GM23338 (cell line): Measurements from ENCODE around the gene IFI44L. TPM values are rescaled to one million over a fixed set of nuclear protein-coding genes. Genes with fewer than 3 reads are reported as not detected.

ENCODE experiments used
- ATAC-seq: fragments of 200-7000 bp; cut with Tn5 transposase; 3 replicates; pipeline ENCODE4 v1.9.1; 2020
- DNase-seq: peaks from one replicate; pipeline ENCODE4 v3.0.0-alpha.2; 2015; ENCODE audit warnings: low spot score
- H2AFZ ChIP-seq: fragments of 200-600 bp; sonication (generic); 2 replicates; pipeline ENCODE4 v1.8.0; 2016; ENCODE audit warnings: antibody characterized with exemption, mild to moderate bottlenecking, moderate library complexity
- H3F3A ChIP-seq: fragments of 200-600 bp; sonication (generic); replicated peaks from 2 replicates; pipeline ENCODE4 v1.8.0; 2017; ENCODE audit warnings: antibody characterized with exemption, mixed run types, low read depth
- H3K27ac ChIP-seq: fragments of 200-600 bp; sonication (generic); 2 replicates; pipeline ENCODE4 v1.6.1; 2016; ENCODE audit warnings: low read depth
- H3K27me3 ChIP-seq: fragments of 200-600 bp; sonication (generic); 2 replicates; pipeline ENCODE4 v1.8.0; 2016; ENCODE audit warnings: mild to moderate bottlenecking, mixed run types, moderate library complexity; ENCODE audit not compliant: insufficient read depth
- H3K36me3 ChIP-seq: fragments of 200-600 bp; sonication (generic); 2 replicates; pipeline ENCODE4 v1.8.0; 2016; ENCODE audit warnings: mild to moderate bottlenecking; ENCODE audit not compliant: insufficient read depth
- H3K4me1 ChIP-seq: fragments of 200-600 bp; sonication (generic); 2 replicates; pipeline ENCODE4 v1.8.0; 2016; ENCODE audit warnings: mild to moderate bottlenecking, moderate library complexity; ENCODE audit not compliant: insufficient read depth
- H3K4me2 ChIP-seq: fragments of 200-600 bp; sonication (generic); 2 replicates; pipeline ENCODE4 v1.7.1; 2017; ENCODE audit warnings: mixed run types
- H3K4me3 ChIP-seq: fragments of 200-600 bp; sonication (generic); 2 replicates; pipeline ENCODE4 v1.6.1; 2016; ENCODE audit warnings: mixed run types
- H3K79me2 ChIP-seq: fragments of 200-600 bp; sonication (generic); replicated peaks from 2 replicates; pipeline ENCODE4 v1.8.0; 2017; ENCODE audit warnings: mild to moderate bottlenecking; ENCODE audit not compliant: insufficient read depth
- H3K9me2 ChIP-seq: fragments of 200-600 bp; sonication (generic); 2 replicates; pipeline ENCODE4 v1.8.0; 2017; ENCODE audit not compliant: insufficient read depth
- H4K20me1 ChIP-seq: fragments of 200-600 bp; sonication (generic); replicated peaks from 2 replicates; pipeline ENCODE4 v1.8.0; 2017; ENCODE audit warnings: mild to moderate bottlenecking; ENCODE audit not compliant: insufficient read depth
- H3K27ac Mint-ChIP-seq: 2 replicates; pipeline ENCODE4 v1.8.0; 2020; ENCODE audit warnings: inconsistent platforms, mild to moderate bottlenecking, moderate library complexity, mixed read lengths
- H3K27me3 Mint-ChIP-seq: 3 replicates; pipeline ENCODE4 v1.8.0; 2022; ENCODE audit warnings: low read depth, mild to moderate bottlenecking, moderate library complexity, mixed read lengths, inconsistent platforms; ENCODE audit not compliant: insufficient read depth, poor library complexity
- H3K36me3 Mint-ChIP-seq: 3 replicates; pipeline ENCODE4 v1.8.0; 2021; ENCODE audit warnings: low read depth, mild to moderate bottlenecking, inconsistent platforms, moderate library complexity, mixed read lengths
- H3K4me1 Mint-ChIP-seq: 3 replicates; pipeline ENCODE4 v1.8.0; 2020; ENCODE audit warnings: mild to moderate bottlenecking, inconsistent platforms, mixed read lengths
- H3K4me3 Mint-ChIP-seq: 3 replicates; pipeline ENCODE4 v1.8.0; 2021; ENCODE audit warnings: moderate library complexity, mild to moderate bottlenecking, inconsistent platforms, mixed read lengths
- H3K9me3 Mint-ChIP-seq: 3 replicates; pipeline ENCODE4 v1.8.0; 2020; ENCODE audit warnings: moderate library complexity, mild to moderate bottlenecking, inconsistent platforms, mixed read lengths
- CREB1 ChIP-seq: fragments of 250-450 bp; sonication (Bioruptor Pico); IDR thresholded peaks from 2 replicates; pipeline ENCODE4 v1.5.0; 2020; ENCODE audit warnings: low read depth, mild to moderate bottlenecking, moderate library complexity
- EZH2phosphoT487 ChIP-seq: fragments of 200-600 bp; sonication (generic); IDR thresholded peaks from one replicate; pipeline ENCODE4 v1.8.1; 2018; ENCODE audit warnings: antibody characterized with exemption; ENCODE audit not compliant: unreplicated experiment
- JUNB ChIP-seq: IDR thresholded peaks from one replicate; pipeline ENCODE4 v1.6.1; 2016; ENCODE audit warnings: antibody characterized with exemption; ENCODE audit not compliant: unreplicated experiment
- NANOG ChIP-seq: IDR thresholded peaks from 2 replicates; pipeline ENCODE4 v1.6.1; 2016; ENCODE audit warnings: antibody characterized with exemption, borderline replicate concordance
- POLR2AphosphoS5 ChIP-seq: IDR thresholded peaks from 2 replicates; pipeline ENCODE4 v1.6.1; 2016; ENCODE audit warnings: antibody characterized with exemption, low read depth
- STAT1 ChIP-seq: IDR thresholded peaks from one replicate; pipeline ENCODE4 v1.6.1; 2016; ENCODE audit warnings: antibody characterized with exemption; ENCODE audit not compliant: unreplicated experiment
- ZNF114 ChIP-seq: fragments of 250-450 bp; sonication (Bioruptor Pico); IDR thresholded peaks from 2 replicates; pipeline ENCODE4 v1.5.0; 2020; ENCODE audit warnings: mild to moderate bottlenecking, moderate library complexity
- ZNF331 ChIP-seq: fragments of 250-450 bp; sonication (Bioruptor Pico); IDR thresholded peaks from 2 replicates; pipeline ENCODE4 v1.5.0; 2020; ENCODE audit warnings: low read depth, mild to moderate bottlenecking, moderate library complexity
- ZNF462 ChIP-seq: fragments of 250-450 bp; sonication (Bioruptor Pico); IDR thresholded peaks from 2 replicates; pipeline ENCODE4 v1.5.0; 2020; ENCODE audit warnings: mild to moderate bottlenecking, moderate library complexity
- polyA plus RNA-seq: library from polyadenylated mRNA; unstranded; fragments of >200 nt; fragmentation: Nextera tagmentation; extraction: Ambion mirVana; gene quantifications from 2 replicates; pipeline ENCODE4 v1.2.1, GENCODE V29; 2016
- total RNA-seq: library from RNA; depleted of rRNA; stranded (reverse); fragments of >200 nt; shearing (Covaris generic); gene quantifications from 2 replicates; pipeline ENCODE4 v1.2.3, GENCODE V29; 2014
- TF ChIP-seq, protein P1 (sequence below), 2 experiments: fragments of 200-600 bp in 1 of 2; sonication (generic) in 1 of 2; conservative IDR thresholded peaks; 2 replicates each; pipeline versions ENCODE4 v1.5.1 to v1.6.1; 2016 to 2017; ENCODE audit warnings: antibody characterized with exemption in 2 of 2, low read depth in 2 of 2, mild to moderate bottlenecking in 2 of 2, moderate library complexity in 1 of 2
- TF ChIP-seq, protein P2 (sequence below): IDR thresholded peaks from one replicate; pipeline ENCODE4 v1.6.1; 2018; ENCODE audit warnings: antibody characterized with exemption; ENCODE audit not compliant: unreplicated experiment

IFI44L gene
- total and polyA plus RNA-seq, 2 experiments from 2014 or later = not detected

GRCh38 chr1:78617615-78618026 is 2.6 kb upstream of the IFI44L start:
- Histone ChIP-seq H3K36me3 (no peaks in the 10 kb centered on the region), H2AFZ (no peak overlapping the region), H3K4me3 (no peak overlapping the region), H3K4me2 (no peak overlapping the region), H3K9me2 (no peaks in the 10 kb centered on the region), H3K27me3 (no peaks in the 10 kb centered on the region), H3F3A (no peaks in the 10 kb centered on the region), H4K20me1 (no peaks in the 10 kb centered on the region), H3K4me1 (no peaks in the 10 kb centered on the region), H3K79me2 (no peaks in the 10 kb centered on the region), H3K27ac (no peak overlapping the region)
- no peaks in the 10 kb centered on the region for H3K9me3 Mint-ChIP-seq
- ATAC-seq (peak; percentile 92), DNase-seq (peak; percentile 95)
- H3K27ac Mint-ChIP-seq = no peak overlapping the region
- H3K27me3 Mint-ChIP-seq = peaks cover 2% of the 10 kb centered on the region
- TF ChIP-seq, protein P1, sequence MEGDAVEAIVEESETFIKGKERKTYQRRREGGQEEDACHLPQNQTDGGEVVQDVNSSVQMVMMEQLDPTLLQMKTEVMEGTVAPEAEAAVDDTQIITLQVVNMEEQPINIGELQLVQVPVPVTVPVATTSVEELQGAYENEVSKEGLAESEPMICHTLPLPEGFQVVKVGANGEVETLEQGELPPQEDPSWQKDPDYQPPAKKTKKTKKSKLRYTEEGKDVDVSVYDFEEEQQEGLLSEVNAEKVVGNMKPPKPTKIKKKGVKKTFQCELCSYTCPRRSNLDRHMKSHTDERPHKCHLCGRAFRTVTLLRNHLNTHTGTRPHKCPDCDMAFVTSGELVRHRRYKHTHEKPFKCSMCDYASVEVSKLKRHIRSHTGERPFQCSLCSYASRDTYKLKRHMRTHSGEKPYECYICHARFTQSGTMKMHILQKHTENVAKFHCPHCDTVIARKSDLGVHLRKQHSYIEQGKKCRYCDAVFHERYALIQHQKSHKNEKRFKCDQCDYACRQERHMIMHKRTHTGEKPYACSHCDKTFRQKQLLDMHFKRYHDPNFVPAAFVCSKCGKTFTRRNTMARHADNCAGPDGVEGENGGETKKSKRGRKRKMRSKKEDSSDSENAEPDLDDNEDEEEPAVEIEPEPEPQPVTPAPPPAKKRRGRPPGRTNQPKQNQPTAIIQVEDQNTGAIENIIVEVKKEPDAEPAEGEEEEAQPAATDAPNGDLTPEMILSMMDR (conservative IDR thresholded peaks at IDR 0.05; ENCODE audit: low read depth in 2 of 2) = peak; percentile 79 to 88
- TF ChIP-seq POLR2AphosphoS5 = no peak
- H3K36me3 Mint-ChIP-seq = no peaks in the 10 kb centered on the region
- no peak overlapping the region for H3K4me3 Mint-ChIP-seq
- H3K4me1 Mint-ChIP-seq = no peaks in the 10 kb centered on the region

GRCh38 chr1:78619032-78619431 is 1.2 kb upstream of the IFI44L start:
- no peak for DNase-seq
- peaks cover 2% of the 10 kb centered on the region for H3K27me3 Mint-ChIP-seq
- Histone ChIP-seq H4K20me1 (no peaks in the 10 kb centered on the region), H3K79me2 (no peaks in the 10 kb centered on the region), H3F3A (no peaks in the 10 kb centered on the region), H3K27me3 (no peaks in the 10 kb centered on the region), H3K4me1 (no peaks in the 10 kb centered on the region), H3K4me2 (no peak overlapping the region), H3K27ac (no peak overlapping the region), H3K36me3 (no peaks in the 10 kb centered on the region), H2AFZ (no peak overlapping the region), H3K9me2 (no peaks in the 10 kb centered on the region), H3K4me3 (no peak overlapping the region)
- H3K4me1 Mint-ChIP-seq = no peaks in the 10 kb centered on the region
- no peaks in the 10 kb centered on the region for H3K9me3 Mint-ChIP-seq
- no peaks in the 10 kb centered on the region for H3K36me3 Mint-ChIP-seq
- H3K27ac Mint-ChIP-seq = no peak overlapping the region
- H3K4me3 Mint-ChIP-seq = no peak overlapping the region
- ATAC-seq = no peak
- TF ChIP-seq EZH2phosphoT487 (no peak), NANOG (no peak), ZNF331 (CRISPR knock-in tag) (no peak), CREB1 (CRISPR knock-in tag) (no peak), ZNF462 (CRISPR knock-in tag) (no peak), STAT1 (no peak), ZNF114 (CRISPR knock-in tag) (no peak), JUNB (no peak), POLR2AphosphoS5 (no peak)
- TF ChIP-seq, protein P2, sequence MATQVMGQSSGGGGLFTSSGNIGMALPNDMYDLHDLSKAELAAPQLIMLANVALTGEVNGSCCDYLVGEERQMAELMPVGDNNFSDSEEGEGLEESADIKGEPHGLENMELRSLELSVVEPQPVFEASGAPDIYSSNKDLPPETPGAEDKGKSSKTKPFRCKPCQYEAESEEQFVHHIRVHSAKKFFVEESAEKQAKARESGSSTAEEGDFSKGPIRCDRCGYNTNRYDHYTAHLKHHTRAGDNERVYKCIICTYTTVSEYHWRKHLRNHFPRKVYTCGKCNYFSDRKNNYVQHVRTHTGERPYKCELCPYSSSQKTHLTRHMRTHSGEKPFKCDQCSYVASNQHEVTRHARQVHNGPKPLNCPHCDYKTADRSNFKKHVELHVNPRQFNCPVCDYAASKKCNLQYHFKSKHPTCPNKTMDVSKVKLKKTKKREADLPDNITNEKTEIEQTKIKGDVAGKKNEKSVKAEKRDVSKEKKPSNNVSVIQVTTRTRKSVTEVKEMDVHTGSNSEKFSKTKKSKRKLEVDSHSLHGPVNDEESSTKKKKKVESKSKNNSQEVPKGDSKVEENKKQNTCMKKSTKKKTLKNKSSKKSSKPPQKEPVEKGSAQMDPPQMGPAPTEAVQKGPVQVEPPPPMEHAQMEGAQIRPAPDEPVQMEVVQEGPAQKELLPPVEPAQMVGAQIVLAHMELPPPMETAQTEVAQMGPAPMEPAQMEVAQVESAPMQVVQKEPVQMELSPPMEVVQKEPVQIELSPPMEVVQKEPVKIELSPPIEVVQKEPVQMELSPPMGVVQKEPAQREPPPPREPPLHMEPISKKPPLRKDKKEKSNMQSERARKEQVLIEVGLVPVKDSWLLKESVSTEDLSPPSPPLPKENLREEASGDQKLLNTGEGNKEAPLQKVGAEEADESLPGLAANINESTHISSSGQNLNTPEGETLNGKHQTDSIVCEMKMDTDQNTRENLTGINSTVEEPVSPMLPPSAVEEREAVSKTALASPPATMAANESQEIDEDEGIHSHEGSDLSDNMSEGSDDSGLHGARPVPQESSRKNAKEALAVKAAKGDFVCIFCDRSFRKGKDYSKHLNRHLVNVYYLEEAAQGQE = no peak
